CD4-positive, alpha-beta T cell treated with Interleukin-4 for 4 hours (primary cell): ENCODE measurements around the gene OR2T3.
"Not testable (repeated sequence)": the region's sequence is repeated elsewhere in the genome, so short reads cannot be mapped to it uniquely, and the experiment has no call there.

Source experiments
- DNase-seq: peaks from one replicate; pipeline ENCODE4 v3.0.0-alpha.2; 2020

The OR2T3 gene

GRCh38 chr1:248473051-248473450 lies at the start of gene OR2T3:
Gene OR2T3 (plus strand): TSS chr1:248473351. CDS start chr1:248473351, 0 bp downstream.
- DNase-seq, result not testable (repeated sequence)

- DNase-seq, result not testable (repeated sequence)
Observed at GRCh38 chr1:248427526-248428191, 45.5 kb upstream of the OR2T3 start.

GRCh38 chr1:248428192-248428533 lies 45.0 kb upstream of the OR2T3 start:
- not testable (repeated sequence) for DNase-seq

- DNase-seq, result not testable (repeated sequence)
Observed at GRCh38 chr1:248431683-248432082, 41.5 kb upstream of the OR2T3 start.

GRCh38 chr1:248432201-248432600 lies 41.0 kb upstream of the OR2T3 start:
- not testable (repeated sequence) for DNase-seq

GRCh38 chr1:248433811-248434415 lies 39.2 kb upstream of the OR2T3 start:
- not testable (repeated sequence) for DNase-seq

- not testable (repeated sequence) for DNase-seq
Observed at GRCh38 chr1:248434913-248435312, 38.2 kb upstream of the OR2T3 start.

- DNase-seq, result not testable (repeated sequence)
Observed at GRCh38 chr1:248436303-248436702, 36.8 kb upstream of the OR2T3 start.

- not testable (repeated sequence) for DNase-seq
Observed at GRCh38 chr1:248438668-248439067, 34.5 kb upstream of the OR2T3 start.

GRCh38 chr1:248439283-248439682 lies 33.9 kb upstream of the OR2T3 start:
- DNase-seq, result not testable (repeated sequence)

- not testable (repeated sequence) for DNase-seq
Observed at GRCh38 chr1:248442500-248443277, 30.5 kb upstream of the OR2T3 start.

- DNase-seq, result not testable (repeated sequence)
Observed at GRCh38 chr1:248444603-248445002, 28.5 kb upstream of the OR2T3 start.

- DNase-seq, result not testable (repeated sequence)
Observed at GRCh38 chr1:248445399-248445798, 27.8 kb upstream of the OR2T3 start, which contains the start of gene OR2T2. Gene OR2T2 (plus strand): TSS chr1:248445637. CDS start chr1:248452798, 7,161 bp downstream.

- not testable (repeated sequence) for DNase-seq
Observed at GRCh38 chr1:248448409-248449074, 24.6 kb upstream of the OR2T3 start.

GRCh38 chr1:248449821-248450465 lies 23.2 kb upstream of the OR2T3 start:
- DNase-seq, result not testable (repeated sequence)

GRCh38 chr1:248450466-248451145 lies 22.5 kb upstream of the OR2T3 start:
- DNase-seq, result not testable (repeated sequence)

GRCh38 chr1:248453619-248454018 lies 19.5 kb upstream of the OR2T3 start:
- DNase-seq, result not testable (repeated sequence)

- DNase-seq, result not testable (repeated sequence)
Observed at GRCh38 chr1:248455045-248455444, 18.1 kb upstream of the OR2T3 start.

GRCh38 chr1:248456635-248457034 lies 16.5 kb upstream of the OR2T3 start:
- not testable (repeated sequence) for DNase-seq

GRCh38 chr1:248459117-248459516 lies 14.0 kb upstream of the OR2T3 start:
- not testable (repeated sequence) for DNase-seq

GRCh38 chr1:248471154-248471553 lies 2.0 kb upstream of the OR2T3 start:
- no peak for DNase-seq

- not testable (repeated sequence) for DNase-seq
Observed at GRCh38 chr1:248472111-248472510, 1.0 kb upstream of the OR2T3 start.
